ENCODE measurements around the gene ZBTB3.

- TF ChIP-seq GATA2 (IDR thresholded peaks at IDR 0.05; ENCODE audit: low read depth, low read length) (no peak), GATA3 (IDR thresholded peaks at IDR 0.05; ENCODE audit: low read depth, low read length) (no peak)
Observed at GRCh38 chr11:62796281-62796680, 42.3 kb upstream of the ZBTB3 start.

Data from SH-SY5Y (cell line).